Left ventricle myocardium inferior (tissue), 1 donor: ENCODE results near the gene SGCD. TPM values are rescaled to one million over a fixed set of nuclear protein-coding genes. Genes with fewer than 3 reads are reported as not detected.

Source experiments
- DNase-seq: peaks from one replicate; pipeline ENCODE4 v3.0.0-alpha.2; 2020
- H3K27ac ChIP-seq: fragments of 200-600 bp; replicated peaks from 2 replicates; pipeline ENCODE4 v1.8.0; 2021
- H3K27me3 ChIP-seq: fragments of 200-600 bp; 2 replicates; pipeline ENCODE4 v1.8.0; 2021; ENCODE audit warnings: low read depth
- H3K36me3 ChIP-seq: fragments of 200-600 bp; 2 replicates; pipeline ENCODE4 v1.8.0; 2021
- H3K4me1 ChIP-seq: fragments of 200-600 bp; 2 replicates; pipeline ENCODE4 v1.8.0; 2021
- H3K4me3 ChIP-seq: fragments of 200-600 bp; 2 replicates; pipeline ENCODE4 v1.8.0; 2021; ENCODE audit warnings: mild to moderate bottlenecking, moderate library complexity
- H3K9me3 ChIP-seq: fragments of 200-600 bp; replicated peaks from 2 replicates; pipeline ENCODE4 v1.8.0; 2021
- intact Hi-C: fragments of 100-400 bp; cut with micrococcal nuclease; formaldehyde crosslinking; loops from one replicate; pipeline ENCODE4 v1.11.0; 2022
- total RNA-seq: library from RNA; stranded (reverse); fragmentation: NEBNext Ultra II Directional; extraction: Animal tissue kit (Norgen Biotek cat#: 25700); gene quantifications from one replicate; pipeline ENCODE4 v1.2.1, GENCODE V29; 2021
- TF ChIP-seq, protein P1 (sequence below): fragments of 200-600 bp; IDR thresholded peaks from 2 replicates; pipeline ENCODE4 v1.8.0; 2021; ENCODE audit warnings: antibody characterized with exemption, mild to moderate bottlenecking, borderline replicate concordance
- donor health status: DM: no; HTN: yes; CAD: no; lungs with severe emphysema.

The SGCD gene
- total RNA-seq, 1 donor from 2014 or later = 98.7 TPM

DNA sequence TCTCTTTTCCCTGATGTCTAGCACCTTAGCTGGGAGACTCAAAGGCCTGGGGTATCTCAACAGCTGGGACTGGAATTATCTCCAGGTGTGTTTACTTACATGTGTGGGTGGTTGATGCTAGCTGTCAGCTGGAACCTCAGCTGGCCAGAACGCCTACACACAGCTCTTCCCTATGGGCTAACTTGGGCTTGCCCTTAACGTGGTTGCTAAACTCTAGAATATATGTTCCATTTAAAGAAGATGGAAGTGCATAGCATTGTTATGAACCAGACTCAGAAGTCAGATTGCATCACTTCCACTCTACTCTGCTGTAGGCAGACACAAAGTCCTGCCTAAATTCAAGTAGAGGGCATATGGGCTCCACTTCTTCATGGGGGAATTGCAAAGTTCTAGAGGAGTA lies 29.3 kb downstream of the SGCD start:
- Histone ChIP-seq H3K27me3 (no peaks in the 10 kb centered on the region), H3K9me3 (no peaks in the 10 kb centered on the region), H3K27ac (no peak overlapping the region), H3K4me1 (peaks cover 23% of the 10 kb centered on the region), H3K4me3 (no peak overlapping the region), H3K36me3 (no peaks in the 10 kb centered on the region)
- intact Hi-C loops = no loop called here
- no peak for DNase-seq
- TF ChIP-seq, protein P1, sequence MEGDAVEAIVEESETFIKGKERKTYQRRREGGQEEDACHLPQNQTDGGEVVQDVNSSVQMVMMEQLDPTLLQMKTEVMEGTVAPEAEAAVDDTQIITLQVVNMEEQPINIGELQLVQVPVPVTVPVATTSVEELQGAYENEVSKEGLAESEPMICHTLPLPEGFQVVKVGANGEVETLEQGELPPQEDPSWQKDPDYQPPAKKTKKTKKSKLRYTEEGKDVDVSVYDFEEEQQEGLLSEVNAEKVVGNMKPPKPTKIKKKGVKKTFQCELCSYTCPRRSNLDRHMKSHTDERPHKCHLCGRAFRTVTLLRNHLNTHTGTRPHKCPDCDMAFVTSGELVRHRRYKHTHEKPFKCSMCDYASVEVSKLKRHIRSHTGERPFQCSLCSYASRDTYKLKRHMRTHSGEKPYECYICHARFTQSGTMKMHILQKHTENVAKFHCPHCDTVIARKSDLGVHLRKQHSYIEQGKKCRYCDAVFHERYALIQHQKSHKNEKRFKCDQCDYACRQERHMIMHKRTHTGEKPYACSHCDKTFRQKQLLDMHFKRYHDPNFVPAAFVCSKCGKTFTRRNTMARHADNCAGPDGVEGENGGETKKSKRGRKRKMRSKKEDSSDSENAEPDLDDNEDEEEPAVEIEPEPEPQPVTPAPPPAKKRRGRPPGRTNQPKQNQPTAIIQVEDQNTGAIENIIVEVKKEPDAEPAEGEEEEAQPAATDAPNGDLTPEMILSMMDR = no peak

DNA sequence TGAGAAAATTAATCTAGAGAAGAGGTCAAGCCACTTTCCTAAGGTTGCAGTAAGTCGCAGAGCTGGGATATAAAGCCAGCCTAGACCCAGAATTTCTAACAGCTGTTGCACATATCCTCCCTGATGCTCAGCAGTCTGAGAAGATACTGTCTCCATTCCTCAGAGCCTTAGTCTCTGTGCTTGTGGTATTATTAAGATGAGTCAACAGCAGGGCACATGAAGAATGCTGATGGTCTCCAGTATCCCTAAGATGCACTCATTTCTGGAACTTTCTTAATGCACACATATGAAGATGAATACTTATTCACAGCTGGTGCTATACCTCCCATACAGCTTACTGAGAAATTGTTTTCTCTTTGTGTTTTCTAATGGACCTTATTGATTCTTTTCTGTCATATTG lies 32.5 kb downstream of the SGCD start:
- H3K9me3 ChIP-seq = no peaks in the 10 kb centered on the region
- DNase-seq = no peak
- intact Hi-C loops = no loop called here
- TF ChIP-seq, protein P1 = no peak
- no peak overlapping the region for H3K4me3 ChIP-seq
- H3K27ac ChIP-seq = no peak overlapping the region
- no peaks in the 10 kb centered on the region for H3K36me3 ChIP-seq
- H3K4me1 ChIP-seq = peaks cover 30% of the 10 kb centered on the region
- H3K27me3 ChIP-seq = no peaks in the 10 kb centered on the region

DNA sequence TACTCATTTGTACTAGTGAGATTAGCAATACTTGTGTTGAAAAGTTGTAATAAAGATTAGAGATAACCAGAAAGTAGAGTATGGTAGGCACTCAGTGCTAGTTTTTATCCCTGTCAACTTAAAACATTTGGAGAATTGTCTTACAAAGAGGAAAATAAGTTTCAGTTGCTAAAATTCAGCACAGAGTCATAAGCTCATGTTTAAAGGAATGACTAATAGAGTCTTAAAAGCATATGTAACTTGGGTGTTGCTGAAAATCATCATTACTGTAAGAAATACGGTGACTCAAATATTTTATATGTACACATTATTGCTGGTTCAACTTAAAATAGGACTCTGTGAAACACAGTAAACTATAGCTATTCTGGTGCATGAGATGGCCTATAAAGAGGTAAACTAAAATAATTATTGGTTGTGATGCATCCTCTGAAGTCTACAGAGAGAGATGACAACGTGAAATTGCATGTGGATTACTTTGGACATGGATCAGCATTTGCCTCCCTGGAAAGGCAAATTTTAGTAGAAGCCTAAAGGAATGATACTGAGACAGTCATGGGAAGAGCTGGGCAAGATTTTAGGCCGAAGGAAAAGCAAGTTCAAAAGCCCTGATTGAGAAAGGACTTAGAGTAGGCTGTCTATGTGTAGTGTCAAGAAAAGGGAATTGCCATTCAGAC lies 34.6 kb downstream of the SGCD start:
- no peaks in the 10 kb centered on the region for H3K9me3 ChIP-seq

DNA sequence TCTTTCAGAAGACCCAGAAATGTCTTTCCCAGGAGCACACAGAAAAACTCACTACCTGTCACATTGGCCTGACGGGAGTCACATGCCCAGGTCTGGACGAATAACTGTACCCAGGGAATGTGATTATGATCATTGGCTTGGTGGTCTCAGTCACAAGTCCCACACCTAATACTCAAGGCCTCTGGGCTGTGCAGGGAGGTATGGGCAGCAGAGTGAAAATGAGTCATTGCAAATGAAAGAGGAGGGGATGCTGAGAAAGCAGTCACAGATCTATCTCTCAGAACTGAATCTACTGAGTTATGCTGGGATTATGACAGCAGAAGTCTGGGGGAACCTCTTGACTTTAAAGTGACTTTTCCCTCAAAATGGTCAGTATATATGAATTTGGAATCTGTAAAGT lies 36.9 kb downstream of the SGCD start:
- no peak for DNase-seq
- H3K36me3 ChIP-seq = no peaks in the 10 kb centered on the region
- TF ChIP-seq, protein P1 = no peak
- H3K9me3 ChIP-seq = no peaks in the 10 kb centered on the region
- intact Hi-C loops = no loop called here
- H3K27ac ChIP-seq = no peak overlapping the region
- H3K4me1 ChIP-seq = peaks cover 39% of the 10 kb centered on the region
- H3K4me3 ChIP-seq = no peak overlapping the region
- no peaks in the 10 kb centered on the region for H3K27me3 ChIP-seq

More for the DNA sequence above, 34.6 kb downstream of the SGCD start:
- TF ChIP-seq, protein P1 = no peak
- no peak overlapping the region for H3K4me3 ChIP-seq
- DNase-seq = no peak
- H3K27ac ChIP-seq = no peak overlapping the region
- intact Hi-C loops = no loop called here
- no peaks in the 10 kb centered on the region for H3K36me3 ChIP-seq
- no peaks in the 10 kb centered on the region for H3K27me3 ChIP-seq
- peaks cover 31% of the 10 kb centered on the region for H3K4me1 ChIP-seq

DNA sequence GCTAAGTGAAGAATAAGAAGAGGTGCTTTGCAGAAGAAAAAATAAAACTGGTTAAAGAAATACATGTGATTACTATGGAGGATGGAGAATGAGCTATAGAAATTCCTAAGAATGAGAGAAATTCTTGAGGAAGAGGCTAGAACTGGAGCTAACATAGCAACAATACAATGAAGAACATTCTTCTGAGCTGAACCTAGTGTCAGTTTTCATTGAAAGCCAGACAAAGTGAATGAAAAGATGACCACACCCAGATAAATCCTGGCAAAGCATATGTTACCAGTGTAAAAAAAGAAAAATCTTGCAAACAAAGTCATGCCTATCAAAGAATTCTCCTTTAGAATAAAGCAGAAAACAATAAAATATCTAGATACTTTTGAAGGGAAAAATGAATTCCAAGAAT lies 39.6 kb downstream of the SGCD start:
- Histone ChIP-seq H3K27me3 (no peaks in the 10 kb centered on the region), H3K27ac (no peak overlapping the region), H3K4me1 (peaks cover 47% of the 10 kb centered on the region), H3K36me3 (no peaks in the 10 kb centered on the region), H3K4me3 (no peak overlapping the region), H3K9me3 (no peaks in the 10 kb centered on the region)
- TF ChIP-seq, protein P1 = no peak
- DNase-seq = no peak
- intact Hi-C loops = no loop called here
